ENCODE measurements around the gene C19orf44. TPM values are rescaled to one million over a fixed set of nuclear protein-coding genes. Genes with fewer than 3 reads are reported as not detected.

Gene C19orf44
- total RNA-seq, 4 donors from 2014 or later, result 2.7 to 7.4 (median 6.5) TPM

GRCh38 chr19:16458391-16459341 is 37.5 kb upstream of the C19orf44 start:
- no peaks in the 10 kb centered on the region for H3K27me3 ChIP-seq
- H3K27ac ChIP-seq, result peak overlapping the region; percentile 3
- no peak for DNase-seq (ENCODE audit: low spot score in 2 of 2)
- peaks cover 52% of the 10 kb centered on the region for H3K4me1 ChIP-seq
- no peaks in the 10 kb centered on the region for H3K36me3 ChIP-seq
- WGBS, result 60% methylated on average over 22 of the region's 25 CpGs
- TF ChIP-seq EP300 (IDR thresholded peaks at IDR 0.05) (no peak), CTCF (IDR thresholded peaks at IDR 0.05) (no peak), POLR2A (IDR thresholded peaks at IDR 0.05) (no peak), POLR2AphosphoS5 (IDR thresholded peaks at IDR 0.05) (no peak)
- no peaks in the 10 kb centered on the region for H3K9me3 ChIP-seq
- no peak overlapping the region for H3K4me3 ChIP-seq

GRCh38 chr19:16459680-16460079 is 36.5 kb upstream of the C19orf44 start:
- no peak overlapping the region for H3K4me3 ChIP-seq
- no peak overlapping the region for H3K27ac ChIP-seq
- H3K27me3 ChIP-seq, result no peaks in the 10 kb centered on the region
- H3K4me1 ChIP-seq, result peaks cover 54% of the 10 kb centered on the region
- no peak for DNase-seq (ENCODE audit: low spot score in 2 of 2)
- no peak for TF ChIP-seq CTCF (IDR thresholded peaks at IDR 0.05)
- no peak for TF ChIP-seq EP300 (IDR thresholded peaks at IDR 0.05)
- TF ChIP-seq POLR2A (IDR thresholded peaks at IDR 0.05), result no peak
- TF ChIP-seq POLR2AphosphoS5 (IDR thresholded peaks at IDR 0.05), result no peak
- WGBS, result 62% methylated on average over 3 of the region's 3 CpGs
- H3K9me3 ChIP-seq, result no peaks in the 10 kb centered on the region
- no peaks in the 10 kb centered on the region for H3K36me3 ChIP-seq

DNA sequence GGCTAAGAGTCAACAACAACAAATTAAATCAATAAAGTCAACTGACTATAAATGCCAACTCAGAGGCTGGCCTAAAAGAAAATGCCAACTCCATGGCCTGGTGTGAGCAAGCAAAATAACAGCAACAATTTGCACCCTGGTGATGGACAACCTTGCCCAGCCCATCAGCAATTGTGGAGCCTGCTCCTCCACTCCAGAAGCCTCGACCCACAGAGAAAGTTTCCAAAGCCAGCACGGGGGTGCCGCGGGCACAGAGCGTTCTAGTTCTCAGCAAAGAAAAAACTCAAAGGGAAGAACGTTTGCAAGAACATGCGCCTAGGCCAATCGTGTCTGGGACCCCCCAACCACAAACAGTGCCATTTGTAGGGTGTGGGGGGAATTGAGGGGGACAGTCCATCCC is 35.7 kb upstream of the C19orf44 start:
- H3K4me1 ChIP-seq, result peaks cover 54% of the 10 kb centered on the region
- no peaks in the 10 kb centered on the region for H3K36me3 ChIP-seq
- no peaks in the 10 kb centered on the region for H3K27me3 ChIP-seq
- no peak overlapping the region for H3K4me3 ChIP-seq
- TF ChIP-seq EP300 (IDR thresholded peaks at IDR 0.05) (no peak), POLR2AphosphoS5 (IDR thresholded peaks at IDR 0.05) (no peak), CTCF (IDR thresholded peaks at IDR 0.05) (no peak), POLR2A (IDR thresholded peaks at IDR 0.05) (no peak)
- no peaks in the 10 kb centered on the region for H3K9me3 ChIP-seq
- 80% methylated on average over 8 of the region's 8 CpGs for WGBS
- DNase-seq (ENCODE audit: low spot score in 2 of 2), result no peak
- no peak overlapping the region for H3K27ac ChIP-seq

DNA sequence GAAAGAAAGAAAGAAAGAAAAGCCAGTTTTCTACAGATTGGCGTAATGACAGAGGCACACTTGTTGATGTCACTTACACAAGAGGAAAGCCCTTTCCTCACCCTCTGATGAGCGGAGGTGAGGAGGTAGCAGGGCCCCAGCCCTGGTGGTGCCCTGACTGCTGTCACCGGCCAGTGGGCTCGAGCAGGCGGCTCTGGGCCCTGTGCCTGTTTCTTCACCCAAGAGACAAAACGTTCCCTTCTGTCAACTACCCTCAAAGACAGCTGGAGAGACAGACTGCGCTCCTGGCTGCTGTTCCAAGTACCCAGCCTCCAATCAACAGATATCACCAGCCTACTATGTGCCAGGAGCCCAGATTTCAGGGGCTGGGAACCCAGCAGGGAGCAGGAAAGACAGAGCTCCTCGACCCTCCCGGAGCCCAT is 34.6 kb upstream of the C19orf44 start:
- Histone ChIP-seq H3K4me3 (no peak overlapping the region), H3K4me1 (peaks cover 50% of the 10 kb centered on the region), H3K27ac (no peak overlapping the region), H3K36me3 (no peaks in the 10 kb centered on the region), H3K27me3 (no peaks in the 10 kb centered on the region), H3K9me3 (no peaks in the 10 kb centered on the region)
- no peak for TF ChIP-seq POLR2A (IDR thresholded peaks at IDR 0.05)
- no peak for TF ChIP-seq EP300 (IDR thresholded peaks at IDR 0.05)
- TF ChIP-seq CTCF (IDR thresholded peaks at IDR 0.05), result no peak
- TF ChIP-seq POLR2AphosphoS5 (IDR thresholded peaks at IDR 0.05), result no peak
- DNase-seq (ENCODE audit: low spot score in 2 of 2), result no peak
- 76% methylated on average over 4 of the region's 9 CpGs for WGBS

DNA sequence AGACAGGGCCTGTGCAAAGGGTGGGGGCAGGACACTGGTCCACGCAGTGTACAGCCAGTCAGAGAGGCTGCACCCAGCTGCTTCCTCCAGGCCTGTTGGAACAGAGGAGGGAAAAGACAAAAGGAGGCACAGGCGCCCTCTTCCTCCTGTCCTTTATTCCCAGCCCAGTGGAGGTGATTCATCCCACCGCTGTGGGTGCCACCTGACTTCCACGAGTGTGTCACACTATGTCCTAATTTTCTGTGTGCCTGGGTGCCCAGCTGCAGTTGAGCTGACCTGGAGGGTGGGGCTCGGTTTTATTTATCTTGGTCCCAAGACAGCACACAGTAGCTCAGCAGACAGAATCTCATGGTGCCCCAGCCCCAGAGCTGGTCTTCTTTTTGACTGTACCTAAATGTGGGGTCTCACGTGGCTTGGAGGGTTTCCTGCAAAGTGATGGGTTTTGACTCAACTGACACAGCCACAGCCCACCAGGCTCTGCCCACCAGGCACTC is 33.4 kb upstream of the C19orf44 start:
- Histone ChIP-seq H3K9me3 (no peaks in the 10 kb centered on the region), H3K4me1 (peaks cover 39% of the 10 kb centered on the region), H3K27me3 (no peaks in the 10 kb centered on the region), H3K27ac (no peak overlapping the region), H3K4me3 (no peak overlapping the region), H3K36me3 (no peaks in the 10 kb centered on the region)
- WGBS, result 62% methylated on average over 4 of the region's 6 CpGs
- no peak for TF ChIP-seq POLR2AphosphoS5 (IDR thresholded peaks at IDR 0.05)
- TF ChIP-seq POLR2A (IDR thresholded peaks at IDR 0.05), result no peak
- no peak for TF ChIP-seq EP300 (IDR thresholded peaks at IDR 0.05)
- no peak for TF ChIP-seq CTCF (IDR thresholded peaks at IDR 0.05)
- DNase-seq (ENCODE audit: low spot score in 2 of 2), result no peak

Data from suprapubic skin (tissue), 4 donors.